ENCODE data around the gene TMPRSS11A. TPM values are rescaled to one million over a fixed set of nuclear protein-coding genes. Genes with fewer than 3 reads are reported as not detected.

The TMPRSS11A gene
- polyA plus RNA-seq, 1 experiment: not detected

- CTCF ChIA-PET: interaction anchor here (0.6 kb wide), 1 partner anchor 16 kb away, joined by 3 read pairs; no protein-coding TSS in a partner anchor
- POLR2A ChIA-PET: no interaction called here
Observed at GRCh38 chr4:67883902-67884301, 79.4 kb downstream of the TMPRSS11A start, which contains the start of gene TMPRSS11D. Gene TMPRSS11D, minus strand, starts transcription at chr4:67884002. Its CDS starts 69 bp downstream, at chr4:67883933.

GRCh38 chr4:67883458-67883857 is 79.8 kb downstream of the TMPRSS11A start:
- no peak for TF ChIP-seq CTCF (IDR thresholded peaks at IDR 0.05; ENCODE audit: insufficient read depth, low read depth, low read length)
- CTCF ChIA-PET: interaction anchor here (0.6 kb wide), 1 partner anchor 17 kb away, joined by 3 read pairs; no protein-coding TSS in a partner anchor
- POLR2A ChIA-PET: no interaction called here
- Histone ChIP-seq H3K4me3 (ENCODE audit: low read depth, low read length) (no peak overlapping the region), H3K36me3 (ENCODE audit: control insufficient read depth, insufficient read depth, low read length) (no peaks in the 10 kb centered on the region), H3K27me3 (ENCODE audit: control insufficient read depth, insufficient read depth, low read length) (no peaks in the 10 kb centered on the region)
- no peak for DNase-seq (ENCODE audit: low read depth)

More at GRCh38 chr4:67883902-67884301, 79.4 kb downstream of the TMPRSS11A start, which contains the start of gene TMPRSS11D:
- H3K27me3 ChIP-seq (ENCODE audit: control insufficient read depth, insufficient read depth, low read length): no peaks in the 10 kb centered on the region
- H3K36me3 ChIP-seq (ENCODE audit: control insufficient read depth, insufficient read depth, low read length): no peaks in the 10 kb centered on the region
- H3K4me3 ChIP-seq (ENCODE audit: low read depth, low read length): no peak within 1 kb of the TSS
- no peak for TF ChIP-seq CTCF (IDR thresholded peaks at IDR 0.05; ENCODE audit: insufficient read depth, low read depth, low read length)
- DNase-seq (ENCODE audit: low read depth): no peak

- TF ChIP-seq CTCF (IDR thresholded peaks at IDR 0.05; ENCODE audit: insufficient read depth, low read depth, low read length): no peak
- POLR2A ChIA-PET: no interaction called here
- DNase-seq (ENCODE audit: low read depth): no peak
- Histone ChIP-seq H3K27me3 (ENCODE audit: control insufficient read depth, insufficient read depth, low read length) (no peaks in the 10 kb centered on the region), H3K36me3 (ENCODE audit: control insufficient read depth, insufficient read depth, low read length) (no peaks in the 10 kb centered on the region), H3K4me3 (ENCODE audit: low read depth, low read length) (no peak overlapping the region)
- CTCF ChIA-PET: no interaction called here
Observed at GRCh38 chr4:67880866-67881610, 82.3 kb downstream of the TMPRSS11A start.

GRCh38 chr4:67879486-67879885 is 83.8 kb downstream of the TMPRSS11A start:
- H3K4me3 ChIP-seq (ENCODE audit: low read depth, low read length): no peak overlapping the region
- DNase-seq (ENCODE audit: low read depth): no peak
- no peaks in the 10 kb centered on the region for H3K36me3 ChIP-seq (ENCODE audit: control insufficient read depth, insufficient read depth, low read length)
- no peaks in the 10 kb centered on the region for H3K27me3 ChIP-seq (ENCODE audit: control insufficient read depth, insufficient read depth, low read length)
- no peak for TF ChIP-seq CTCF (IDR thresholded peaks at IDR 0.05; ENCODE audit: insufficient read depth, low read depth, low read length)
- ChIA-PET POLR2A (no interaction called here), CTCF (interaction anchor here (0.6 kb wide), 1 partner anchor 20 kb away, joined by 3 read pairs; no protein-coding TSS in a partner anchor)

GRCh38 chr4:67877086-67877485 is 86.2 kb downstream of the TMPRSS11A start:
- no peak overlapping the region for H3K4me3 ChIP-seq (ENCODE audit: low read depth, low read length)
- no peak for TF ChIP-seq CTCF (IDR thresholded peaks at IDR 0.05; ENCODE audit: insufficient read depth, low read depth, low read length)
- CTCF ChIA-PET: interaction anchor here (1.7 kb wide), 1 partner anchor 299 kb away, joined by 4 read pairs; no protein-coding TSS in a partner anchor

More at GRCh38 chr4:67877086-67877485, 86.2 kb downstream of the TMPRSS11A start:
- Histone ChIP-seq H3K27me3 (ENCODE audit: control insufficient read depth, insufficient read depth, low read length) (no peaks in the 10 kb centered on the region), H3K36me3 (ENCODE audit: control insufficient read depth, insufficient read depth, low read length) (no peaks in the 10 kb centered on the region)
- POLR2A ChIA-PET: no interaction called here
- no peak for DNase-seq (ENCODE audit: low read depth)
